Stomach smooth muscle (tissue), 2 donors: ENCODE results near the gene RASSF4.

ENCODE experiments used
- H3K27ac ChIP-seq: one replicate; pipeline ENCODE4 v1.7.0; 2013; ENCODE audit warnings: mild to moderate bottlenecking, low read length, inconsistent platforms
- H3K27me3 ChIP-seq, 2 donors: one replicate each; pipeline ENCODE4 v1.7.0; 2013; ENCODE audit warnings: low read length in 2 of 2; ENCODE audit not compliant: insufficient read depth in 2 of 2, control insufficient read depth in 1 of 2
- H3K36me3 ChIP-seq, 2 donors: one replicate each; pipeline ENCODE4 v1.7.0; 2013; ENCODE audit warnings: low read length in 2 of 2; ENCODE audit not compliant: control insufficient read depth in 2 of 2, insufficient read depth in 2 of 2
- H3K4me1 ChIP-seq: one replicate; pipeline ENCODE4 v1.7.0; 2013; ENCODE audit warnings: low read length; ENCODE audit not compliant: control insufficient read depth, insufficient read depth
- H3K4me3 ChIP-seq, 2 donors: one replicate each; pipeline ENCODE4 v1.7.0; 2013; ENCODE audit warnings: low read length in 2 of 2
- H3K9ac ChIP-seq, 2 donors: one replicate each; pipeline ENCODE4 v1.7.0; 2013; ENCODE audit warnings: low read length in 2 of 2, mild to moderate bottlenecking in 1 of 2
- H3K9me3 ChIP-seq, 2 donors: one replicate each; pipeline ENCODE4 v1.7.0; 2013; ENCODE audit warnings: low read length in 2 of 2; ENCODE audit not compliant: control insufficient read depth in 2 of 2
- donor health status: healthy.
- donor health status: Pancreatic carcinoma.

RASSF4 gene

GRCh38 chr10:44958196-44958897 lies 1.3 kb upstream of the RASSF4 start:
- H3K9ac ChIP-seq = peak overlapping the region; percentile 70 to 75
- no peaks in the 10 kb centered on the region for H3K27me3 ChIP-seq
- no peaks in the 10 kb centered on the region for H3K9me3 ChIP-seq
- H3K4me3 ChIP-seq = peak overlapping the region; percentile 85 to 90
- peaks cover 2 to 10% of the 10 kb centered on the region in 2 donors for H3K36me3 ChIP-seq
- H3K27ac ChIP-seq = peak overlapping the region; percentile 60
- H3K4me1 ChIP-seq = peaks cover 54% of the 10 kb centered on the region

GRCh38 chr10:44958898-44959246 lies 730 bp upstream of the RASSF4 start:
- Histone ChIP-seq H3K4me3 (peak overlapping the region; percentile 85 to 90), H3K9me3 (no peaks in the 10 kb centered on the region), H3K4me1 (peaks cover 58% of the 10 kb centered on the region), H3K36me3 (peaks cover 2 to 10% of the 10 kb centered on the region in 2 donors), H3K27ac (peak overlapping the region; percentile 60), H3K9ac (peak overlapping the region; percentile 70 to 75), H3K27me3 (no peaks in the 10 kb centered on the region)

GRCh38 chr10:44960088-44960460 lies 472 bp downstream of the RASSF4 start:
- Histone ChIP-seq H3K27me3 (no peaks in the 10 kb centered on the region), H3K36me3 (peaks cover 2 to 10% of the 10 kb centered on the region in 2 donors), H3K4me3 (peak overlapping the region; percentile 90 to 91), H3K9me3 (no peaks in the 10 kb centered on the region), H3K27ac (peak overlapping the region; percentile 37), H3K4me1 (peaks cover 68% of the 10 kb centered on the region), H3K9ac (peak overlapping the region; percentile 60 to 69)

- H3K27ac ChIP-seq = peak overlapping the region; percentile 37
- H3K4me3 ChIP-seq = peak overlapping the region; percentile 90 to 91
- H3K36me3 ChIP-seq = peaks cover 2 to 7% of the 10 kb centered on the region in 2 donors
- H3K9me3 ChIP-seq = no peaks in the 10 kb centered on the region
- H3K9ac ChIP-seq = peak overlapping the region; percentile 60 to 69
- H3K27me3 ChIP-seq = no peaks in the 10 kb centered on the region
- H3K4me1 ChIP-seq = peaks cover 70% of the 10 kb centered on the region
Measured at GRCh38 chr10:44960482-44961229, 1.1 kb downstream of the RASSF4 start.

- Histone ChIP-seq H3K4me3 (peak overlapping the region in 1 of 2 donors; percentile 90), H3K27ac (no peak overlapping the region)
Measured at GRCh38 chr10:44961230-44961571, 1.6 kb downstream of the RASSF4 start.

GRCh38 chr10:44961931-44962750 lies 2.5 kb downstream of the RASSF4 start:
- Histone ChIP-seq H3K36me3 (no peaks in the 10 kb centered on the region), H3K4me1 (peaks cover 75% of the 10 kb centered on the region), H3K4me3 (peak overlapping the region in 1 of 2 donors; percentile 90), H3K9ac (no peak overlapping the region), H3K27ac (no peak overlapping the region), H3K9me3 (no peaks in the 10 kb centered on the region), H3K27me3 (no peaks in the 10 kb centered on the region)

More at GRCh38 chr10:44961230-44961571, 1.6 kb downstream of the RASSF4 start:
- Histone ChIP-seq H3K4me1 (peaks cover 68% of the 10 kb centered on the region), H3K9me3 (no peaks in the 10 kb centered on the region), H3K27me3 (no peaks in the 10 kb centered on the region), H3K36me3 (peaks cover 0 to 2% of the 10 kb centered on the region in 2 donors), H3K9ac (peak overlapping the region; percentile 5 to 69)

GRCh38 chr10:44962870-44963738 lies 3.5 kb downstream of the RASSF4 start:
- Histone ChIP-seq H3K4me1 (peaks cover 78% of the 10 kb centered on the region), H3K27me3 (no peaks in the 10 kb centered on the region), H3K9me3 (no peaks in the 10 kb centered on the region), H3K36me3 (no peaks in the 10 kb centered on the region), H3K27ac (peak overlapping the region; percentile 11), H3K4me3 (peak overlapping the region in 1 of 2 donors; percentile 22), H3K9ac (no peak overlapping the region)

GRCh38 chr10:44963772-44964633 lies 4.4 kb downstream of the RASSF4 start:
- Histone ChIP-seq H3K27ac (peak overlapping the region; percentile 11), H3K27me3 (no peaks in the 10 kb centered on the region), H3K9me3 (no peaks in the 10 kb centered on the region), H3K4me3 (peak overlapping the region in 1 of 2 donors; percentile 29), H3K36me3 (peaks cover 0 to 3% of the 10 kb centered on the region in 2 donors), H3K4me1 (peaks cover 77% of the 10 kb centered on the region), H3K9ac (peak overlapping the region in 1 of 2 donors; percentile 36)

GRCh38 chr10:44965104-44965503 lies 5.5 kb downstream of the RASSF4 start:
- no peak overlapping the region for H3K4me3 ChIP-seq
- H3K4me1 ChIP-seq = peaks cover 73% of the 10 kb centered on the region
- no peaks in the 10 kb centered on the region for H3K9me3 ChIP-seq
- H3K27me3 ChIP-seq = no peaks in the 10 kb centered on the region
- no peak overlapping the region for H3K9ac ChIP-seq
- peaks cover 3 to 4% of the 10 kb centered on the region in 2 donors for H3K36me3 ChIP-seq
- no peak overlapping the region for H3K27ac ChIP-seq
